SW480 (cell line): ENCODE data around the gene SDK1.
"Not testable (repeated sequence)": the region's sequence is repeated elsewhere in the genome, so short reads cannot be mapped to it uniquely, and the experiment has no call there.

Experiments used
- DNase-seq: peaks from one replicate; pipeline ENCODE4 v3.0.0-alpha.2; 2016; ENCODE audit warnings: low spot score

SDK1 gene

DNA sequence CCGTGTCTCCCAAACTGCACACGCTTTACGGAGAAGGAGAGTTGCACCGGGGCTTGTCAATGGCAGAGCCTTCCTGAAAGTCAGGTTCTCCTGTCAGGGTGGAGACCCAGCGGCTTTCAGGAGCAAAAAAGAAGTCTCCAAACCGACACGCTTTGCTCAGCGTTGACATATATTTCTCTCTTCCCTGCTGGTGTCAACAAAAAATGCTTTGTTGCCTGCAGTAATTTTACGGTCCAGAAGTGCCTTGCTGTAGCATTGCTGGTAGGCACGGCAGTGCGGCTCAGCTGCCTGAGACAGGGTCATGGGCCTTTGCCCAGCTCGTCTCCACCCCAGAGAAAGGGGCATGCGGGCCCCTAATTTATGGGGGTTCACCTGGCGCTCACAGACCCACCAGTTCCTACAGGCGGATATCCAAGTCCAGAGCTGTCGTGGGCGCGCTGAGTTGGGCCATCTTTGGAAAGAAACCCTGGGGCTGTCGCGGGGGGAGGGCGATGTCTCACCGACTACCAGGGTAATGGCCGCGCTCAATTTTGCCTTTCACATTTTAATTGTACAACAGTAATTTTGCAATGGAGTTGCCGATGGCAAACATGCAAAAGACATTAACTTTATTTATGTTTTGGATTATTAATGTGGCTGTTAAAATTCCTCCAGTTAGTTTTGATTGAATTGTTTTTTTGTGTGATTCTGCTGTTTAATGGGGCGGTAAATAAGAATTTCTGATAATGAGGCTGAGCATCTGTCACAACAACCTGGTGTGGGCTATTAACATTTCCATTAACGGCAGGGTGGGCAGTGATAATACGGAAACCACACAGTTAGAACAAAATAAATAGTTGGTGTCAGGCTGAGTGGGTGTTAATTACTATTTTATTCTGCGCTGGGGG, 902.8 kb downstream of the SDK1 start:
- no peak for DNase-seq

- DNase-seq = peak; percentile 29
These were observed 903.6 kb downstream of the SDK1 start for GRCh38 chr7:4204513-4205165.

- DNase-seq = no peak
These were observed 904.8 kb downstream of the SDK1 start for GRCh38 chr7:4205828-4206227.

DNA sequence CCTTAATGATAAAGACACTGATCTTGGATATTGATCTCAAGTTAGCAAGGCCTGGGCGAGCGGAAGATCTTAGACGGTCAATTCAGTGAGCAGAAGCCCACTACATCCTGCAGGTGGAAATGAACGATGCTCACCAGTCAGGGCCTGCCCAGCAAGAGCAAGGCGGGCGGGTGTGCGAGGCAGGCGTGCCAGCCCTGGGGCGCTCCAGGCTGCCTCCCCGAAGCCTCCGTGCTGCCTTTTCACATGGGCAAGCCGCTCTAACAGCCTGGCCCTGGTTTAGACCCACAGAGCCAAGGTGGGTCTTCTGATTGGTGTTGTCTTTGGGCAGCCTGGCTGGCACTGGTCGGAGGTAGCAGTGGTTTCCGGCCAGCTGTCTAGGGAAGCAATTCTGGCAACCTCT, 906.0 kb downstream of the SDK1 start:
- DNase-seq = no peak

DNA sequence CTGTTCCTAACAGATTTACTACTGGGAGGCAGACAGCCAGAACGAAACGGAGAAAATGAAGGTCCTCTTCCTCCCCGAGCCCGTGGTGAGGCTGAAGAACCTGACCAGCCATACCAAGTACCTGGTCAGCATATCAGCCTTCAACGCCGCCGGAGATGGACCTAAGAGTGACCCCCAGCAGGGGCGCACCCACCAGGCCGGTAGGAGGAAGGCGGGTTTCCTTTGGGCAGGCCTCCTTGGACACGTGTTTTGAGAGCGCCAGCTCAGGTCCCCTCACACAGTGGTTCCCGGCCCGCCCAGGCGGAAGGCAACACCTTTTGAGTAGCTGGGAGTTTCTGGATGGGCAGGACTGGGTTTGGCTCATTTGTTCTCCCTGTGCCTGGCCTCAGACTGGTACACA, 907.0 kb downstream of the SDK1 start:
- DNase-seq = no peak

DNA sequence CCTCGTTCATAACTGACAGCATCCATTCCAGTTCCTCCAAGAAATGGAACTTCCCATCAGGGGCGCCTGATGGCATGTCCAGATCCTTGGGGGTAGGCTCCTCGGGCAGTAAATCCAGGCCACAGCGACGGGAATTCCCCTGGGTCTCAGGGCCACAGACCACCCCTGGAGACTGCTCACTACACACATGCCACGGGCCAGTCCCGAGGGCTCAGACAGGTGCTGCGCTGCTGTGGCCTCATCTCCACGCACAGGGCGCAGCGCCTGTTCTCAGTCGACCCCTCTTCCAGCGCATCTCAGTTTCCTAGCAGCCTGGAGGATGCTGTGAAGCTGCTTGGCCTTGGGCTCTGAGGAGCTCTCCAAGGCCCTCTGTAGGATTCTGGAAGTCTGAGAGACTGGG, 907.5 kb downstream of the SDK1 start:
- DNase-seq = no peak

GRCh38 chr7:4209126-4209525, 908.1 kb downstream of the SDK1 start:
- DNase-seq = no peak

- no peak for DNase-seq
These were observed 908.9 kb downstream of the SDK1 start for GRCh38 chr7:4209966-4210365.

- no peak for DNase-seq
These were observed 909.8 kb downstream of the SDK1 start for GRCh38 chr7:4210821-4211220.

GRCh38 chr7:4211261-4211660, 910.2 kb downstream of the SDK1 start:
- peak; percentile 42 for DNase-seq

DNA sequence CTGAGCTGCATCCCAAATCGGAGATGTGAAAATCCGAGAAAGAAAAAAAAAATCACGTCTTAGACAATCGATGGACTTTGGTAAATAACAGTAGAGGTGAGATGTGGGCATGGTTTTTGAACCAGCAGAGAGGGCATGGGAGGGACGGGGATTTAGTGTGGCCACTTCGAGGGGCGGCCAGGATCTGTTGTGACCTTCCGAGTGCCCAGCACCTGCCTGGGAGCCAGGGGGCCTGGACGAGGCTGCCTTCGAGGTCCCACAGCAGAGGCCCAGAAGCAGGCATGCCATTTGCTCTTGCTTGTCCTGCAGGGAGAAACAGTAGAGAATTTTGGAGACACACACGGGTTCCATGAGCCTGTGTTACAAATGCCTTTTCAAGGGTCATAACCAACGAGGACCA, 911.3 kb downstream of the SDK1 start:
- DNase-seq = no peak

GRCh38 chr7:4214291-4215155, 913.5 kb downstream of the SDK1 start:
- no peak for DNase-seq

DNA sequence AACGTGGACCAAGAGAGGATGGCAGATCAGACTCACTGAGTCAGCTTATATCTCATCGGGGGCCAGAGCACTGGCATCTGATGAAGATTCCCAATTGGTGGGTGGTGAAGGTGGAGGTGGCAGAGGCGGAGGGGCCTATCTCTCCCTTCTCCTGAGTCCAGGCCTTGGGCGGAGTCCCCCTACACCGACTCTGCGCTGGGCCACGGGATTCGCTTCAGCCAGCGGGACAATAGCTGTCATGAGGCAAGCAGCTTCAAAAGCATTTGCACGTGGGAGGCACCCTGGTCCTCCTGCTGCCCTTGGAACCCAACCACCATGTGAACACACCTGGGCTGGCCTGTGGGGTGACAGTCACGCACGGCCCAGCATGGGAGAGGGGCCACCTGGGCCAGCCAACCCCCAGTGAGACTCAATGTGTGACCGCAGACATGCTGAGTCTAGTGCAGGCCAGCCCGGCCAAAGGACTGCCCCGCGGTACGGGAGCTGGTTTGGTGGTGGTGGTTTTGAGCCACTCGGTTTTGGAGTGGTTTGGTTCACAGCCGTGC, 914.2 kb downstream of the SDK1 start:
- DNase-seq = no peak

DNA sequence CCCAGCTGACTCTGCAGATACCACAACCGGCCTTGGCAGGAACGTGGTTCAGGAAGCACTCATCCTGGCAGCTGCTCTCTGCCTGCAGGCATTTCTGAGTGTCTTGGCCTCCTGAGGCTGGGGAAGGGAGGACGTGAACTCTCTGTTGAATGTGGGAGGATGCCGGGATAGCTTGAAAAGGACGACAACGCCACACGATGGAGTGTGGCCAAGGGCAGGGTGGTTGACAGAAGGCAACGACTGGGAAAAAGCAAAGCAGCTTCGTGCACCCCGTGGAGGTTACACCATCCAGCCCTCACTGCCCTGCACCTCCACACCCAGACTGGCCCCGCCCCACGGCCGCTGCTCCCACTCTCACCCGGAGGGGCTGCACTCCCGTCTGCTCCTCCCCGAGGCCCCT, 915.0 kb downstream of the SDK1 start:
- DNase-seq = no peak

- not testable (repeated sequence) for DNase-seq
These were observed 916.1 kb downstream of the SDK1 start for GRCh38 chr7:4217126-4217660.

GRCh38 chr7:4218481-4218880, 917.4 kb downstream of the SDK1 start:
- DNase-seq = no peak

DNA sequence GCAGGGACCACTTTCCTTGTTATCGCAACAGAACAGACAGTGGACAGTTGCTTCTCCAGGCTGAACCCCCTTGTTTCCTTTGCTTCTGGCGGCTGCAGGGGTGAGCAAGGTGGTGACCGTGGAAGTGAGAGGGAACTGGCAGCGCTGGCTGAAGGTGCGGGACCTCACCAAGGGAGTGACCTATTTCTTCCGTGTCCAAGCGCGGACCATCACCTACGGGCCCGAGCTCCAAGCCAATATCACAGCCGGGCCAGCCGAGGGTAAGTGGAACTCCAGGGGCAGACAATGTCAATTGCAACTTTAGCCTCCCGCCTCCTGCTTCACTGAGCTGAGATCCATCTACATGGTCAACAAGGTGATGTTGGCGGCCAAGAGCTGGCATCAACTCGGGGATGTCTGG, 919.0 kb downstream of the SDK1 start:
- DNase-seq = no peak

DNA sequence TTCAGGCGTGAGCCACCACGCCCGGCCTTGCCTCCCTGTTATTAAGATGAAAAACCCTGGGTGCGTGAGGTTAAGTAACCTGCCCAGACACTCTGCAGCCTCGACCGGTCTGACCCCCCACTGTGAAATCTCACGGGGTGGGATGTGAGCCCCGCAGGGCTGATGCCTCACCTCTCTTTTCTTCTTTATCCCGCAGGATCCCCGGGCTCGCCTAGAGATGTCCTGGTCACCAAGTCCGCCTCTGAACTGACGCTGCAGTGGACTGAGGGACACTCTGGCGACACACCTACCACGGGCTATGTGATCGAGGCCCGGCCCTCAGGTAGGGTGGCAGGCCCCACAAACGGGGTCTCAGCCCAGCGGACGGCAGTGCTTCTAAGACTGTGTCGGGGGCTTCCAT, 920.0 kb downstream of the SDK1 start:
- no peak for DNase-seq

DNA sequence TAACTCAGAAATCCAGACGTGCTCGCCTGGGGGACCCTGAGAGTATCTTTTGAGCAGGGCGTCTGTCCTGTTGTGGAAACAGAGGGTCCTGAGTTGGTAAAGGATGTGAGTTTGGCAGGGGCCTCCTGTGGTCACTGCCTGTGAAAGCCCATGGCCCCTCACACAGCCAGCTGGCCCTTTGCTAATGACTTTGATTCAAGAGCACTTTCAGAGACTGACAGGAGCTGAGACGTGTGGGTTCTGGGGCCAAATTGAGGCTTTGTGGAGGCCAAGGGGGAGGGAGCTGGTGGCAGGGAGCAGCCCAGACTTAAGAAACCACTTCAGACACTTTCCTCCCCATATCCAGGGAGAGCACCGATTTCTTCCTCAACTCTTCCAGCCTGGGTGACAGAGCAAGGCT, 921.6 kb downstream of the SDK1 start:
- DNase-seq = no peak

- no peak for DNase-seq
These were observed 924.3 kb downstream of the SDK1 start for GRCh38 chr7:4225361-4225771.

GRCh38 chr7:4225881-4226523, 925.0 kb downstream of the SDK1 start:
- no peak for DNase-seq

- DNase-seq = no peak
These were observed 925.5 kb downstream of the SDK1 start for GRCh38 chr7:4226524-4226882.
